B cell (primary cell): ENCODE measurements around the gene CCL28. TPM values are rescaled to one million over a fixed set of nuclear protein-coding genes. Genes with fewer than 3 reads are reported as not detected.

ENCODE experiments used
- ATAC-seq: fragments of 200-7000 bp; cut with Tn5 transposase; one replicate; pipeline ENCODE4 v1.10.0; 2021; ENCODE audit warnings: low read depth, mild to moderate bottlenecking, moderate number of reproducible peaks, moderate library complexity
- CTCF ChIA-PET: fragments of 350-600 bp; sonication (Branson Sonifier 250); formaldehyde crosslinking; loops from one replicate; lab custom pipeline; 2021; ENCODE audit warnings: antibody characterized with exemption, inconsistent platforms; lab: Charles Lee
- POLR2A ChIA-PET: fragments of 350-600 bp; sonication (Branson Sonifier 250); formaldehyde crosslinking; loops from one replicate; lab custom pipeline; 2021; ENCODE audit warnings: antibody characterized with exemption; lab: Charles Lee
- DNase-seq: peaks from one replicate; pipeline ENCODE4 v3.0.0; 2013
- H2AFZ ChIP-seq: 2 replicates; pipeline ENCODE4 v1.6.1; 2012; ENCODE audit warnings: mild to moderate bottlenecking, low read depth, low read length; ENCODE audit not compliant: insufficient read depth, poor library complexity, severe bottlenecking
- H3K27ac ChIP-seq, 2 donors: 1 replicate in 1 of 2; 2 replicates in 1 of 2; pipeline ENCODE4 v1.5.1; 2012 to 2013; ENCODE audit warnings: low read length in 2 of 2, mild to moderate bottlenecking in 2 of 2, moderate library complexity in 1 of 2
- H3K27me3 ChIP-seq, 4 experiments: fragments of 200-600 bp in 1 of 4; sonication (generic) in 1 of 4; replicated peaks in 1 of 4; 1 replicate in 2 of 4; 2 replicates in 2 of 4; pipeline versions ENCODE4 v1.6.1 to v1.7.0; 2013 to 2016; ENCODE audit warnings: low read length in 3 of 4, mild to moderate bottlenecking in 2 of 4, mixed read lengths in 1 of 4, moderate library complexity in 1 of 4; ENCODE audit not compliant: insufficient read depth in 4 of 4, control insufficient read depth in 3 of 4; ENCODE audit errors: control extremely low read depth in 1 of 4
- H3K36me3 ChIP-seq, 2 experiments: replicated peaks in 1 of 2; 1 replicate in 1 of 2; 2 replicates in 1 of 2; pipeline versions ENCODE4 v1.6.1 to v1.7.1; 2013; ENCODE audit warnings: low read length in 1 of 2; ENCODE audit not compliant: insufficient read depth in 2 of 2, control insufficient read depth in 1 of 2; ENCODE audit errors: control extremely low read depth in 1 of 2, extremely low read depth in 1 of 2
- H3K4me1 ChIP-seq, 2 donors: fragments of 200-600 bp in 1 of 2; sonication (generic) in 1 of 2; 1 replicate in 1 of 2; 2 replicates in 1 of 2; pipeline versions ENCODE4 v1.5.1 to v1.6.1; 2013 to 2017; ENCODE audit warnings: low read length in 2 of 2; ENCODE audit not compliant: control insufficient read depth in 2 of 2, insufficient read depth in 2 of 2
- H3K4me2 ChIP-seq: replicated peaks from 2 replicates; pipeline ENCODE3; 2012; ENCODE audit warnings: mild to moderate bottlenecking, low read depth, low read length; ENCODE audit not compliant: poor library complexity, severe bottlenecking
- H3K4me3 ChIP-seq, 5 experiments: fragments of 200-600 bp in 1 of 5; sonication (generic) in 1 of 5; 1 replicate in 3 of 5; 2 replicates in 2 of 5; pipeline versions ENCODE4 v1.5.1 to v1.7.0; 2011 to 2016; ENCODE audit warnings: low read length in 4 of 5, mild to moderate bottlenecking in 4 of 5, low read depth in 2 of 5, control low read depth in 1 of 5, moderate library complexity in 1 of 5; ENCODE audit not compliant: insufficient read depth in 1 of 5; ENCODE audit errors: control extremely low read depth in 1 of 5, extremely low read depth in 1 of 5
- H3K79me2 ChIP-seq: fragments of 200-600 bp; sonication (generic); one replicate; pipeline ENCODE4 v1.6.0; 2016; ENCODE audit warnings: low read length; ENCODE audit not compliant: control insufficient read depth, insufficient read depth
- H3K9ac ChIP-seq: fragments of 200-600 bp; sonication (generic); 2 replicates; pipeline ENCODE4 v1.6.1; 2017; ENCODE audit warnings: mild to moderate bottlenecking, low read length, moderate library complexity
- H3K9me3 ChIP-seq, 3 donors: one replicate each; pipeline versions ENCODE4 v1.6.1 to v1.7.1; 2013; ENCODE audit warnings: low read length in 2 of 3; ENCODE audit not compliant: control insufficient read depth in 2 of 3, insufficient read depth in 1 of 3; ENCODE audit errors: control extremely low read depth in 1 of 3
- H4K20me1 ChIP-seq: 2 replicates; pipeline ENCODE4 v1.6.0; 2012; ENCODE audit warnings: mild to moderate bottlenecking, low read length; ENCODE audit not compliant: insufficient read depth, control insufficient read depth, poor library complexity, severe bottlenecking
- H3K27ac Mint-ChIP-seq: one replicate; pipeline ENCODE4 v1.8.0; 2021; ENCODE audit warnings: mixed read lengths
- H3K27me3 Mint-ChIP-seq: one replicate; pipeline ENCODE4 v1.8.0; 2021; ENCODE audit warnings: mixed read lengths
- H3K4me1 Mint-ChIP-seq: one replicate; pipeline ENCODE4 v1.8.0; 2021; ENCODE audit warnings: mixed read lengths
- H3K4me3 Mint-ChIP-seq: one replicate; pipeline ENCODE4 v1.8.0; 2021; ENCODE audit warnings: mixed read lengths
- H3K9me3 Mint-ChIP-seq: one replicate; pipeline ENCODE4 v1.8.0; 2022; ENCODE audit warnings: mixed read lengths; ENCODE audit not compliant: insufficient read depth
- EZH2 ChIP-seq: IDR thresholded peaks from 2 replicates; pipeline ENCODE4 v1.6.1; 2012; ENCODE audit warnings: borderline replicate concordance, low read depth, mild to moderate bottlenecking, moderate library complexity, low read length; ENCODE audit not compliant: insufficient read depth, poor library complexity, severe bottlenecking
- WGBS: methylation state at CpG from one replicate; pipeline ENCODE4 v1.1.5; 2013; ENCODE audit warnings: missing lambda C conversion rate; ENCODE audit not compliant: insufficient coverage; 5-methylcytosine and 5-hydroxymethylcytosine counted together
- intact Hi-C: fragments of 100-400 bp; cut with micrococcal nuclease; formaldehyde crosslinking; loops from one replicate; pipeline ENCODE4 v1.10.0; 2022
- polyA plus RNA-seq: library from polyadenylated mRNA; depleted of rRNA; stranded (reverse); fragments of >200 nt; gene quantifications from 2 replicates; pipeline ENCODE4 v1.2.3, GENCODE V29; 2012
- total RNA-seq, 2 donors: library from RNA; stranded (reverse); fragments of 120-200 nt in 1 of 2; gene quantifications; 1 replicate in 1 of 2; 2 replicates in 1 of 2; pipeline versions ENCODE4 v1.2.3 to v1.2.4, GENCODE V29; 2013 to 2022
- TF ChIP-seq, protein P1 (sequence below): fragments of 200-600 bp; IDR thresholded peaks from one replicate; pipeline ENCODE4 v1.8.0; 2022; ENCODE audit warnings: antibody characterized with exemption, mild to moderate bottlenecking

CCL28 gene
- total and polyA plus RNA-seq, 2 donors (not counting 1 experiment from before 2014, with no cell fraction given) = 18.6 to 18.7 TPM

DNA sequence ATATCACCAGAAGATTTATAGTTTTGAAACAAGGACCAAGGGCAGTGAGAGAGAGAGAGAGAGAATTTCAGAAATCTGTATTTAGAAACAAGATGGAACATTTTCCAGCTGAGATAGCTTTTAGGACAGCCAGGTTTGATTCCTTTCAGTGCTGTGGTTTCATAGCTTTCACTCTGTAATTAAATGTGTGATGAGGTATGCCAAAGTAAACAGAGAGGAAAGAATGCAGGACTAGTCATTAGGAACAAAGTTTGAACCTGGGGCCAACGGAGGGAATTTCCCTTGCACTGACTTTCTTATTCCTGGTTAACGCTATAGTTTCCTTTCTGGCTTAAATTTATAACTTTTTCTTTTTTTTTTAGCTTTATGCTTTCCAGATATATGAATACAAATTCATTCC lies 10.0 kb upstream of the CCL28 start:
- Histone ChIP-seq H3K4me1 (no peaks in the 10 kb centered on the region), H3K79me2 (no peaks in the 10 kb centered on the region), H3K9ac (no peak overlapping the region), H3K27ac (no peak overlapping the region), H4K20me1 (no peaks in the 10 kb centered on the region), H2AFZ (no peak overlapping the region), H3K27me3 (no peaks in the 10 kb centered on the region), H3K36me3 (no peaks in the 10 kb centered on the region), H3K9me3 (no peaks in the 10 kb centered on the region), H3K4me2 (no peak overlapping the region), H3K4me3 (no peak overlapping the region)
- no peak overlapping the region for H3K27ac Mint-ChIP-seq
- TF ChIP-seq, protein P1, sequence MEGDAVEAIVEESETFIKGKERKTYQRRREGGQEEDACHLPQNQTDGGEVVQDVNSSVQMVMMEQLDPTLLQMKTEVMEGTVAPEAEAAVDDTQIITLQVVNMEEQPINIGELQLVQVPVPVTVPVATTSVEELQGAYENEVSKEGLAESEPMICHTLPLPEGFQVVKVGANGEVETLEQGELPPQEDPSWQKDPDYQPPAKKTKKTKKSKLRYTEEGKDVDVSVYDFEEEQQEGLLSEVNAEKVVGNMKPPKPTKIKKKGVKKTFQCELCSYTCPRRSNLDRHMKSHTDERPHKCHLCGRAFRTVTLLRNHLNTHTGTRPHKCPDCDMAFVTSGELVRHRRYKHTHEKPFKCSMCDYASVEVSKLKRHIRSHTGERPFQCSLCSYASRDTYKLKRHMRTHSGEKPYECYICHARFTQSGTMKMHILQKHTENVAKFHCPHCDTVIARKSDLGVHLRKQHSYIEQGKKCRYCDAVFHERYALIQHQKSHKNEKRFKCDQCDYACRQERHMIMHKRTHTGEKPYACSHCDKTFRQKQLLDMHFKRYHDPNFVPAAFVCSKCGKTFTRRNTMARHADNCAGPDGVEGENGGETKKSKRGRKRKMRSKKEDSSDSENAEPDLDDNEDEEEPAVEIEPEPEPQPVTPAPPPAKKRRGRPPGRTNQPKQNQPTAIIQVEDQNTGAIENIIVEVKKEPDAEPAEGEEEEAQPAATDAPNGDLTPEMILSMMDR = no peak
- TF ChIP-seq EZH2 = no peak
- ChIA-PET POLR2A (no interaction called here), CTCF (no interaction called here)
- WGBS = no CpG with 5 or more reads among the region's 2 CpGs
- no peaks in the 10 kb centered on the region for H3K4me1 Mint-ChIP-seq
- H3K9me3 Mint-ChIP-seq = no peaks in the 10 kb centered on the region
- ATAC-seq (no peak), DNase-seq (no peak)
- peaks cover 6% of the 10 kb centered on the region for H3K27me3 Mint-ChIP-seq
- H3K4me3 Mint-ChIP-seq = no peak overlapping the region
- intact Hi-C loops = no loop called here

DNA sequence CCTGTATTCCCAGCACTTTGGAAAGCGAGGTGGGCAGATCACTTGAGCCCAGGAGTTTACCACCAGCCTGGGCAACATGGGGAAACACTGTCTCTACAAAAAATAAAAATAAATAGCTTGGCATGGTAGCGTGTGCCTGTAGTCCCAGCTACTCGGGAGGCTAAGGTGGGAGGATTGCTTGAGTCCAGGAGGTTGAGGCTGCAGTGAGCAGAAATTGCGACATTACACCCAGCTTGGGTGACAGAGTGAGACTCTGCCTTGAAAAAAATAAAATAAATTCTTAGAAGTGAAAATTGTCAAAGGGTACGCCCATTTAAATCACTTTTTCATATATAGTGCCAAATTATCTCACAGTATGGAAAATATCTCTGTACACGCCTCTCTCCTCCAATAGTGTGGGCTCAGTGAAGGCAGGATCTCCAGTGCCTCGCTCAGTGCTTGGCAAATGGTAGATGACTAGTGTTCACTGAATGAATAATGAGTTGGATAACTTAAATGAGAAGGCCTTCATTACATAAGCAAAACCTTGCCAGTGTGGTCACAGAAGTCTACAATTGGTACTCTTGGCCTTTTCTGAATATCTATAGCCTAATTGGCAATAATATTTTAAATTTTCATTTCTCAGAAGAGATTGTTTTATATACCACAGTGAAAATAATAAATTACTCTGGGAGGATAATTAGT lies 9.4 kb upstream of the CCL28 start:
- no peaks in the 10 kb centered on the region for H4K20me1 ChIP-seq
- H3K9ac ChIP-seq = no peak overlapping the region
- H3K4me2 ChIP-seq = no peak overlapping the region
- H3K27ac Mint-ChIP-seq = no peak overlapping the region
- TF ChIP-seq, protein P1 = no peak
- no peak for TF ChIP-seq EZH2
- H3K4me3 Mint-ChIP-seq = no peak overlapping the region
- H3K4me1 ChIP-seq = no peaks in the 10 kb centered on the region
- WGBS = 100% methylated on average over 1 of the region's 7 CpGs
- H3K4me1 Mint-ChIP-seq = no peaks in the 10 kb centered on the region
- intact Hi-C loops = no loop called here
- ATAC-seq (no peak), DNase-seq (no peak)
- H3K9me3 Mint-ChIP-seq = no peaks in the 10 kb centered on the region
- no peaks in the 10 kb centered on the region for H3K27me3 ChIP-seq
- H2AFZ ChIP-seq = no peak overlapping the region
- no peak overlapping the region for H3K27ac ChIP-seq
- no peaks in the 10 kb centered on the region for H3K9me3 ChIP-seq
- peaks cover 6% of the 10 kb centered on the region for H3K27me3 Mint-ChIP-seq
- ChIA-PET CTCF (no interaction called here), POLR2A (no interaction called here)
- no peaks in the 10 kb centered on the region for H3K79me2 ChIP-seq
- no peaks in the 10 kb centered on the region for H3K36me3 ChIP-seq
- no peak overlapping the region for H3K4me3 ChIP-seq
